SK-N-SH treated with all-trans-retinoic acid at 6 μM for 48 hours (cell line): Measurements from ENCODE around the gene TMEM39A.

Experiments
- ARNTL ChIP-seq: fragments of 450-650 bp; formaldehyde crosslinking; IDR thresholded peaks from 2 replicates; pipeline ENCODE4 v1.5.0; 2020; ENCODE audit warnings: low read depth, mild to moderate bottlenecking, moderate library complexity, borderline replicate concordance
- ESRRG ChIP-seq: fragments of 250-450 bp; sonication (Bioruptor Pico); IDR thresholded peaks from 2 replicates; pipeline ENCODE4 v1.6.1; 2021; ENCODE audit warnings: mild to moderate bottlenecking
- GLIS3 ChIP-seq: fragments of 250-450 bp; sonication (Bioruptor Pico); IDR thresholded peaks from 2 replicates; pipeline ENCODE4 v1.5.0; 2020; ENCODE audit warnings: mild to moderate bottlenecking, moderate library complexity
- RARB ChIP-seq: fragments of 250-450 bp; sonication (Bioruptor Pico); IDR thresholded peaks from 2 replicates; pipeline ENCODE4 v1.8.0; 2021; ENCODE audit warnings: mild to moderate bottlenecking, moderate library complexity
- SNAI2 ChIP-seq: fragments of 250-450 bp; sonication (Bioruptor Pico); IDR thresholded peaks from 2 replicates; pipeline ENCODE4 v1.5.0; 2020; ENCODE audit warnings: mild to moderate bottlenecking, moderate library complexity
- ZFP3 ChIP-seq: fragments of 250-450 bp; sonication (Bioruptor Pico); IDR thresholded peaks from 2 replicates; pipeline ENCODE4 v1.5.0; 2020; ENCODE audit warnings: mild to moderate bottlenecking, moderate library complexity
- ZFP30 ChIP-seq: fragments of 450-650 bp; formaldehyde crosslinking; IDR thresholded peaks from 2 replicates; pipeline ENCODE4 v1.5.0; 2022; ENCODE audit warnings: mild to moderate bottlenecking, moderate library complexity
- ZNF8 ChIP-seq: fragments of 450-650 bp; formaldehyde crosslinking; IDR thresholded peaks from 2 replicates; pipeline ENCODE4 v1.5.0; 2020; ENCODE audit warnings: mild to moderate bottlenecking, moderate library complexity
- TF ChIP-seq, protein P1 (sequence below): fragments of 250-450 bp; sonication (Bioruptor Pico); IDR thresholded peaks from 2 replicates; pipeline ENCODE4 v1.8.0; 2020; ENCODE audit warnings: mild to moderate bottlenecking, moderate library complexity, borderline replicate concordance
- TF ChIP-seq, protein P2 (sequence below): fragments of 250-450 bp; sonication (Bioruptor Pico); IDR thresholded peaks from 2 replicates; pipeline ENCODE4 v1.8.0; 2021; ENCODE audit warnings: low read depth, mild to moderate bottlenecking, moderate library complexity, borderline replicate concordance

DNA sequence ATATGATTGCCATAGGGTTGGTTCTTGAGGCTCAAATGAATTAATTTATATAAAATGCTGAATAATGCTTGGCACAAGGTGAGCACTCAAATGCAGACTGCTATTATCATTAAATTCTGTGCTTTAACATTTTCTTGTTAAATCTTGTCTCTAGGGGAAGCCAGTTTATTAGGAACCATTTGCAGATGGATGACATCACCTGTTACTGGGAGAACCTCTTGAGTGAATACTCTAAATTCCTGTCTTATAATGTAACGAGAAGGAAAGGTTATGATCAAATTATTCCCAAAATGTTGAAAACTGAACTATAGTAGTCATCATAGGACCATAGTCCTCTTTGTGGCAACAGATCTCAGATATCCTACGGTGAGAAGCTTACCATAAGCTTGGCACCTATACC is 28.7 kb upstream of the TMEM39A start:
- TF ChIP-seq ARNTL (CRISPR knock-in tag): no peak
- no peak for TF ChIP-seq ZFP3
- TF ChIP-seq RARB (CRISPR knock-in tag): no peak
- no peak for TF ChIP-seq ZFP30
- TF ChIP-seq, protein P1, sequence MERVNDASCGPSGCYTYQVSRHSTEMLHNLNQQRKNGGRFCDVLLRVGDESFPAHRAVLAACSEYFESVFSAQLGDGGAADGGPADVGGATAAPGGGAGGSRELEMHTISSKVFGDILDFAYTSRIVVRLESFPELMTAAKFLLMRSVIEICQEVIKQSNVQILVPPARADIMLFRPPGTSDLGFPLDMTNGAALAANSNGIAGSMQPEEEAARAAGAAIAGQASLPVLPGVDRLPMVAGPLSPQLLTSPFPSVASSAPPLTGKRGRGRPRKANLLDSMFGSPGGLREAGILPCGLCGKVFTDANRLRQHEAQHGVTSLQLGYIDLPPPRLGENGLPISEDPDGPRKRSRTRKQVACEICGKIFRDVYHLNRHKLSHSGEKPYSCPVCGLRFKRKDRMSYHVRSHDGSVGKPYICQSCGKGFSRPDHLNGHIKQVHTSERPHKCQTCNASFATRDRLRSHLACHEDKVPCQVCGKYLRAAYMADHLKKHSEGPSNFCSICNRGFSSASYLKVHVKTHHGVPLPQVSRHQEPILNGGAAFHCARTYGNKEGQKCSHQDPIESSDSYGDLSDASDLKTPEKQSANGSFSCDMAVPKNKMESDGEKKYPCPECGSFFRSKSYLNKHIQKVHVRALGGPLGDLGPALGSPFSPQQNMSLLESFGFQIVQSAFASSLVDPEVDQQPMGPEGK (CRISPR knock-in tag): no peak
- TF ChIP-seq, protein P2, sequence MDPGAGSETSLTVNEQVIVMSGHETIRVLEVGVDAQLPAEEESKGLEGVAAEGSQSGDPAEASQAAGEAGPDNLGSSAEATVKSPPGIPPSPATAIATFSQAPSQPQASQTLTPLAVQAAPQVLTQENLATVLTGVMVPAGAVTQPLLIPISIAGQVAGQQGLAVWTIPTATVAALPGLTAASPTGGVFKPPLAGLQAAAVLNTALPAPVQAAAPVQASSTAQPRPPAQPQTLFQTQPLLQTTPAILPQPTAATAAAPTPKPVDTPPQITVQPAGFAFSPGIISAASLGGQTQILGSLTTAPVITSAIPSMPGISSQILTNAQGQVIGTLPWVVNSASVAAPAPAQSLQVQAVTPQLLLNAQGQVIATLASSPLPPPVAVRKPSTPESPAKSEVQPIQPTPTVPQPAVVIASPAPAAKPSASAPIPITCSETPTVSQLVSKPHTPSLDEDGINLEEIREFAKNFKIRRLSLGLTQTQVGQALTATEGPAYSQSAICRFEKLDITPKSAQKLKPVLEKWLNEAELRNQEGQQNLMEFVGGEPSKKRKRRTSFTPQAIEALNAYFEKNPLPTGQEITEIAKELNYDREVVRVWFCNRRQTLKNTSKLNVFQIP: no peak
- no peak for TF ChIP-seq GLIS3 (CRISPR knock-in tag)
- no peak for TF ChIP-seq SNAI2 (CRISPR knock-in tag)
- no peak for TF ChIP-seq ZNF8 (CRISPR knock-in tag)
- TF ChIP-seq ESRRG (CRISPR knock-in tag): no peak
